K562 treated with DMSO at 1 percent for 4 hours (cell line): ENCODE results near the gene PLEKHJ1. TPM values are rescaled to one million over a fixed set of nuclear protein-coding genes. Genes with fewer than 3 reads are reported as not detected.

ENCODE experiments used
- total RNA-seq: library from RNA; unstranded; fragments of 300-600 nt; gene quantifications from 2 replicates; pipeline ENCODE4 v1.2.3, GENCODE V29; 2022; ENCODE audit not compliant: insufficient read depth

Gene PLEKHJ1
- total RNA-seq = 161 and 165 TPM in 2 replicates

DNA sequence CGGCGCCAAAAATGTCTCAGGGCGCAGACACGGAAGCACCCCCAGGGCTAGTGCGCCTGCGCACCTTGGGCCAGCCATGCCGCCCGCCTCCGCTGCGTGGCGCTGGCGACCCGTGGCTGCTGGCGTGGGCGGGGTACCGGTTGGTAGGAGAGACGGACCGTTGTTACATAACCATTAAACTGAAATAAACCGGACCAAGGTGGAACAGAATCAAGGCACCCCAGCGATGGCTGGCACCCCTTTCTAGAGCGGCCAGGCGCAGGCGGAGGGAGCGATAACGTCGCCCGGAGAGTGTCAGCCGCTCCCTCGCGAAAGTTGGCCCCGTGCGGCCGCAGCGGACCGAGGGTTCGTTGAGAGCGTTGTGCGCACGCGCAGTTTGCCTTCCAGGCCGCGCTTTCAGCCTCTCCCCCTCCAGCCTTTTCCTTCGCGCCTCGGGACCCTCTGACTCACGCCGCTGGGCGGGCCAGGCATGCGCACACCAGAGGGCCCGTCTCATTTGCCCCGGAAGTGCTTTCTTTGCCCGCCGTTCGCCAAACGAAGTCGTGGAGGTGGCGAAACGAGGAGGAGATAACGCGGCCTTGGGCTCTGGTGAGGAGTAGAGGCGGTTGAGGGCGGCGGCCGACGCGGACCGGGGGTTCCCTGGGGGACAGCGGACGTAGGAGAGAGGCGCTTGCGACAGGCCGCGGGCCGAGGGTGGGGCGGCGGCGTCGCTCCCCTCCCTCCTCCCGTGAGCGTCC lies at the start of gene PLEKHJ1, which contains the start of gene SF3A2:
PLEKHJ1 (minus strand) TSS at position 16 of the 737 bp plus-strand sequence. CDS start 81 bp downstream, outside the sequence.
SF3A2 (plus strand) TSS at position 511 of the 737 bp plus-strand sequence. CDS start 6,595 bp downstream, outside the sequence.

DNA sequence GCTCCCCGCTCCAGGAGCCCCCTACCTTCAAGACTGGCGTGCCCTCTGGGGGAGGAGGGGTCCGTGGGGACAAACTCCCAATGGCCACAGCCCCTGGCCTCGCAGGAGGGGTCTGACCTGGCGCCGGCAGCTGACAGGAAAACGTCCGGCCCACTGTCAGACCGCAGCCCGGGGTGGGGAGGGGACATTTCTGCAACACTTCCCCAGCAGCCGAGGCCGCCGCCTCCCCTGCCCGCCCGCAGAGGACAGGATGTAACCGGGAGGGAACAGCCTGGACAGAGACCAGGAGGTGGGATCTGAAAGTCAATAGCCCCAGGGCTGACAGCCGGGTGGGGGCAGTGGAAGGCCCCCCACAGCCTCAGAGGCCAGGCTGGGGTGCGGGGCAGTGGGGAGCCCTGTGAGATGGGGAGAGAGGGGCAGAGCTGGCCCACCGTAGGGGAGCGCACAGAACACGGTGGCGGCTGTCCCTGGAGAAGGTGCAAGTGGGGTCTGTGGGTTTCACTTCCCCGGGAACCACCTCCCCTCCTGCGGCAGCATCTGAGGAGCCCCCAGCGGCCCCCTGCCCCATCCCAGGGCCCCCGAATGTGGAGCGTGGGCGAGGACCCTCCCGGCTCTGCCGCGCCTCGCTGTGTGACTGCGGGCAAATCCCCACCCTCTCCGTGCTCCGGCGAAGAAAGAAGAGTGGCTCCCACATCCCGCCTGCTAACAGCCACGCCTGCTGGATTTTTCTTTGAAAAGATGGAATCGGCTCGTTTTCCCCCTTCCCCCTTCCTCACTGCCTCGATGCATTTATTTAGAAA lies 46.1 kb upstream of the PLEKHJ1 start, which contains the start of gene PEAK3:
PEAK3 (minus strand) TSS at position 114 of the 800 bp plus-strand sequence. CDS start 1,244 bp downstream, outside the sequence.

GRCh38 chr19:2255982-2256685 lies 20.0 kb upstream of the PLEKHJ1 start, which contains the start of gene JSRP1:
Gene JSRP1 (minus strand): TSS chr19:2256417. CDS start chr19:2255314, 1,103 bp downstream.

GRCh38 chr19:2249010-2249866 lies 13.1 kb upstream of the PLEKHJ1 start, which contains the start of gene AMH:
Gene AMH (plus strand): TSS chr19:2249323. CDS start chr19:2249333, 10 bp downstream.

Other genes starting within 250 kb of the PLEKHJ1 start
- gene BTBD2, start 220.6 kb downstream of the PLEKHJ1 start, total RNA-seq = 73.4 and 74.1 TPM in 2 replicates
- gene MKNK2, start 185.1 kb downstream of the PLEKHJ1 start, total RNA-seq = 307 and 424 TPM in 2 replicates
- gene MOB3A, start 140.0 kb downstream of the PLEKHJ1 start, total RNA-seq = 9.4 and 12.8 TPM in 2 replicates
- 1.6 and 2.1 TPM in 2 replicates for gene IZUMO4, start 139.4 kb downstream of the PLEKHJ1 start, total RNA-seq
- 105 and 113 TPM in 2 replicates for gene AP3D1, start 84.8 kb downstream of the PLEKHJ1 start, total RNA-seq
- 33.4 and 48.5 TPM in 2 replicates for gene DOT1L, start 72.4 kb downstream of the PLEKHJ1 start, total RNA-seq
- gene SF3A2, start 495 bp upstream of the PLEKHJ1 start, total RNA-seq = 91.7 and 92.4 TPM in 2 replicates
- gene AMH, start 13.0 kb upstream of the PLEKHJ1 start, total RNA-seq = 29.5 and 37.7 TPM in 2 replicates
- not detected in 2 replicates for gene JSRP1, start 20.1 kb upstream of the PLEKHJ1 start, total RNA-seq
- gene PEAK3, start 45.8 kb upstream of the PLEKHJ1 start, total RNA-seq = not detected in 2 replicates
- gene LINGO3, start 71.8 kb upstream of the PLEKHJ1 start, total RNA-seq = 0.57 and 1.7 TPM in 2 replicates
- gene LSM7, start 92.3 kb upstream of the PLEKHJ1 start, total RNA-seq = 318 and 387 TPM in 2 replicates
- 63.0 and 78.0 TPM in 2 replicates for gene SPPL2B, start 92.4 kb upstream of the PLEKHJ1 start, total RNA-seq
- gene TMPRSS9, start 123.9 kb upstream of the PLEKHJ1 start, total RNA-seq = 0.39 and 1.7 TPM in 2 replicates
- gene TIMM13, start 191.3 kb upstream of the PLEKHJ1 start, total RNA-seq = 57.8 and 67.6 TPM in 2 replicates
- 65.6 and 72.4 TPM in 2 replicates for gene LMNB2, start 220.6 kb upstream of the PLEKHJ1 start, total RNA-seq
- gene GADD45B, start 239.8 kb upstream of the PLEKHJ1 start, total RNA-seq = 10.9 and 16.1 TPM in 2 replicates